ENCODE results near the gene DDX60. TPM values are rescaled to one million over a fixed set of nuclear protein-coding genes. Genes with fewer than 3 reads are reported as not detected.

DDX60 gene
- total and polyA plus RNA-seq, 10 of the 15 experiments (the other 5 are each of a cell fraction or from before 2014, with no cell fraction given): 2.7 to 28.4 (median 6.3) TPM

GRCh38 chr4:168188754-168189153, 129.8 kb downstream of the DDX60 start:
- in situ Hi-C loops (cut with MboI): no loop called here
- BruUV-seq (replicated peaks): no TSS peak
- Histone ChIP-seq H3K27me3 (replicated peaks in 1 of 2; ENCODE audit: control insufficient read depth in 2 of 2, insufficient read depth in 2 of 2, low read length in 1 of 2) (no peaks in the 10 kb centered on the region), H3K9ac (ENCODE audit: control insufficient read depth, insufficient read depth, low read length) (no peak overlapping the region), H3K4me3 (no peak overlapping the region), H3K4me1 (ENCODE audit: control insufficient read depth, insufficient read depth, low read length) (0 out of 2 replicates have a peak, but pooled peaks cover 3% of the 10 kb centered on the region), H2AFZ (ENCODE audit: control insufficient read depth, low read depth, low read length) (no peak overlapping the region), H3K9me3 (replicated peaks; ENCODE audit: control insufficient read depth, insufficient read depth, low read length) (no peaks in the 10 kb centered on the region), H3K4me2 (ENCODE audit: control insufficient read depth, insufficient read depth) (no peak overlapping the region), H3K27ac (ENCODE audit: control insufficient read depth, insufficient read depth) (no peak overlapping the region), H3K79me2 (ENCODE audit: control insufficient read depth, insufficient read depth, low read length) (no peaks in the 10 kb centered on the region), H4K20me1 (ENCODE audit: control insufficient read depth, insufficient read depth) (no peaks in the 10 kb centered on the region), H3K36me3 (ENCODE audit: control insufficient read depth in 2 of 2, insufficient read depth in 2 of 2, low read length in 1 of 2) (no peaks in the 10 kb centered on the region)
- ChIA-PET RAD21 (ENCODE audit: unreplicated experiment) (no interaction called here), CTCF (interaction anchor here (0.6 kb wide), 1 partner anchor 426 kb away, joined by 3 read pairs; no protein-coding TSS in a partner anchor), SMC1A (ENCODE audit: uncharacterized antibody, unreplicated experiment) (interaction anchor here (1.3 kb wide), 1 partner anchor 364 kb away, joined by 3 read pairs; no protein-coding TSS in a partner anchor), POLR2A (no interaction called here)
- WGBS (ENCODE audit: insufficient coverage, insufficient replicate concordance, low lambda C conversion rate, missing lambda C conversion rate): 59% methylated on average over 1 of the region's 1 CpG
- DNase-seq (ENCODE audit: low read depth, low spot score) (peak; percentile 36), FAIRE-seq (no peak), ATAC-seq (peak; percentile 64)
- intact Hi-C loops (cut with micrococcal nuclease; ENCODE audit: unreplicated experiment): loop anchor here (5.0 to 10.0 kb wide), 5 partner anchors 366 to 1304 kb away; no protein-coding TSS in a partner anchor
- TF ChIP-seq, protein P1, sequence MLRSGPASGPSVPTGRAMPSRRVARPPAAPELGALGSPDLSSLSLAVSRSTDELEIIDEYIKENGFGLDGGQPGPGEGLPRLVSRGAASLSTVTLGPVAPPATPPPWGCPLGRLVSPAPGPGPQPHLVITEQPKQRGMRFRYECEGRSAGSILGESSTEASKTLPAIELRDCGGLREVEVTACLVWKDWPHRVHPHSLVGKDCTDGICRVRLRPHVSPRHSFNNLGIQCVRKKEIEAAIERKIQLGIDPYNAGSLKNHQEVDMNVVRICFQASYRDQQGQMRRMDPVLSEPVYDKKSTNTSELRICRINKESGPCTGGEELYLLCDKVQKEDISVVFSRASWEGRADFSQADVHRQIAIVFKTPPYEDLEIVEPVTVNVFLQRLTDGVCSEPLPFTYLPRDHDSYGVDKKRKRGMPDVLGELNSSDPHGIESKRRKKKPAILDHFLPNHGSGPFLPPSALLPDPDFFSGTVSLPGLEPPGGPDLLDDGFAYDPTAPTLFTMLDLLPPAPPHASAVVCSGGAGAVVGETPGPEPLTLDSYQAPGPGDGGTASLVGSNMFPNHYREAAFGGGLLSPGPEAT (IDR thresholded peaks at IDR 0.05; ENCODE audit: low read depth): peak; percentile 49; the same call in 1 of the 2 replicates
- peak; percentile 60 for TF ChIP-seq RUNX3 (IDR thresholded peaks at IDR 0.05; ENCODE audit: low read length)
- no peak for TF ChIP-seq NFYB (IDR thresholded peaks at IDR 0.05; ENCODE audit: insufficient read depth, low read depth, low read length)
- peak; percentile 78 to 80 for TF ChIP-seq IKZF2 (IDR thresholded peaks at IDR 0.05)
- no peak for TF ChIP-seq JUNB (IDR thresholded peaks at IDR 0.05)
- TF ChIP-seq MTA2 (IDR thresholded peaks at IDR 0.05; ENCODE audit: low read depth): peak; percentile 34; the same call in 1 of the 2 replicates
- TF ChIP-seq RAD51 (IDR thresholded peaks at IDR 0.05): peak; percentile 70; the same call in 1 of the 2 replicates
- no peak for TF ChIP-seq IRF4 (IDR thresholded peaks at IDR 0.05; ENCODE audit: low read depth, low read length)
- peak; percentile 37; the same call in 1 of the 2 replicates for TF ChIP-seq ZNF384 (IDR thresholded peaks at IDR 0.05; ENCODE audit: borderline replicate concordance, low read depth, low read length)
- no peak for TF ChIP-seq SRF (IDR thresholded peaks at IDR 0.05; ENCODE audit: low read depth in 2 of 2, low read length in 2 of 2)
- TF ChIP-seq SPI1 (IDR thresholded peaks at IDR 0.05; ENCODE audit: borderline replicate concordance, insufficient read depth, low read depth, low read length): peak; percentile 55; the same call in 1 of the 2 replicates
